A549 (cell line): ENCODE results near the gene SPOCK2. TPM values are rescaled to one million over a fixed set of nuclear protein-coding genes. Genes with fewer than 3 reads are reported as not detected.

Source experiments
- ATAC-seq, 2 experiments: fragments of 200-7000 bp in 1 of 2; fragments of >200 bp in 1 of 2; cut with Nextera tagmentation in 1 of 2; cut with Tn5 transposase in 1 of 2; 3 replicates each; pipeline versions ENCODE4 v1.8.0 to v1.9.1; 2018 to 2020; ENCODE audit warnings: mild to moderate bottlenecking in 1 of 2, moderate library complexity in 1 of 2
- CTCF ChIA-PET: fragments of 300-600 bp; sonication (Branson Sonifier 250); formaldehyde crosslinking; extraction: SDS; loops from one replicate; lab custom pipeline; 2021; ENCODE audit warnings: antibody characterized with exemption, inconsistent platforms; lab: Yijun Ruan, JAX
- POLR2A ChIA-PET: fragments of 350-600 bp; formaldehyde crosslinking; extraction: SDS; loops from one replicate; lab custom pipeline; 2021; ENCODE audit warnings: antibody characterized with exemption, inconsistent platforms; lab: Yijun Ruan, JAX
- DNase-seq, 2 experiments: peaks; one replicate each; pipeline versions ENCODE4 v3.0.0 to v3.0.0-alpha.2; 2011 to 2016; ENCODE audit warnings: low read depth in 1 of 2, low spot score in 1 of 2
- FAIRE-seq: peaks from 2 replicates; lab custom pipeline; 2011; peaks lifted over from hg19 to GRCh38; lab: Jason Lieb, UNC
- H3K27ac ChIP-seq, 2 experiments: fragments of >200 bp; sonication (Bioruptor Twin); formaldehyde crosslinking; 3 replicates each; pipeline ENCODE4 v1.5.1; 2016 to 2017
- H3K4me1 ChIP-seq: fragments of >200 bp; sonication (Bioruptor Twin); formaldehyde crosslinking; 3 replicates; pipeline ENCODE4 v1.6.1; 2016
- H3K4me2 ChIP-seq: fragments of >200 bp; sonication (Bioruptor Twin); formaldehyde crosslinking; 3 replicates; pipeline ENCODE4 v1.6.1; 2016
- H3K4me3 ChIP-seq: fragments of >200 bp; sonication (Bioruptor Twin); formaldehyde crosslinking; 3 replicates; pipeline ENCODE4 v1.5.1; 2016
- H3K9me3 ChIP-seq: fragments of >200 bp; sonication (Bioruptor Twin); formaldehyde crosslinking; 3 replicates; pipeline ENCODE4 v1.6.1; 2016
- CBX2 ChIP-seq: fragments of 200-600 bp; sonication (generic); IDR thresholded peaks from 2 replicates; pipeline ENCODE4 v1.6.1; 2016; ENCODE audit warnings: low read depth, mild to moderate bottlenecking, borderline replicate concordance
- CEBPB ChIP-seq, 2 experiments: fragments of >200 bp in 1 of 2; sonication (Bioruptor Twin) in 1 of 2; formaldehyde crosslinking in 1 of 2; IDR thresholded peaks; 2 replicates each; pipeline ENCODE4 v1.6.1; 2012 to 2016
- CHD4 ChIP-seq: fragments of 200-600 bp; sonication (generic); IDR thresholded peaks from 2 replicates; pipeline ENCODE4 v1.6.1; 2016; ENCODE audit warnings: antibody characterized with exemption, mild to moderate bottlenecking, borderline replicate concordance
- E2F6 ChIP-seq: IDR thresholded peaks from 2 replicates; pipeline ENCODE4 v1.6.1; 2012; ENCODE audit warnings: low read depth, borderline replicate concordance
- EHF ChIP-seq: fragments of 250-450 bp; sonication (Bioruptor Pico); IDR thresholded peaks from 2 replicates; pipeline ENCODE4 v1.5.0; 2020; ENCODE audit warnings: mild to moderate bottlenecking
- EHMT2 ChIP-seq: fragments of 200-600 bp; sonication (generic); IDR thresholded peaks from 2 replicates; pipeline ENCODE4 v1.6.1; 2016; ENCODE audit warnings: antibody characterized with exemption, low read depth, mild to moderate bottlenecking, moderate library complexity
- ELK1 ChIP-seq: fragments of 150-350 bp; IDR thresholded peaks from 2 replicates; pipeline ENCODE4 v1.6.1; 2014; ENCODE audit warnings: low read depth, mild to moderate bottlenecking, low read length
- EP300 ChIP-seq, 2 experiments: fragments of >200 bp; sonication (Bioruptor Twin); formaldehyde crosslinking; IDR thresholded peaks; 2 replicates in 1 of 2; 3 replicates in 1 of 2; pipeline ENCODE4 v1.6.1; 2016 to 2017
- ESRRA ChIP-seq: fragments of 150-350 bp; IDR thresholded peaks from 2 replicates; pipeline ENCODE4 v1.6.1; 2014; ENCODE audit warnings: mild to moderate bottlenecking, low read length, borderline replicate concordance
- FOSB ChIP-seq: fragments of 250-450 bp; sonication (Bioruptor Pico); IDR thresholded peaks from 2 replicates; pipeline ENCODE4 v1.5.0; 2020; ENCODE audit warnings: mild to moderate bottlenecking, moderate library complexity
- GATA3 ChIP-seq: IDR thresholded peaks from 2 replicates; pipeline ENCODE4 v1.6.1; 2012; ENCODE audit warnings: borderline replicate concordance
- HDAC2 ChIP-seq: fragments of 200-600 bp; sonication (generic); IDR thresholded peaks from 2 replicates; pipeline ENCODE4 v1.6.1; 2016
- HES2 ChIP-seq: fragments of >200 bp; sonication (Bioruptor Twin); formaldehyde crosslinking; IDR thresholded peaks from 2 replicates; pipeline ENCODE4 v1.6.1; 2016
- HOXB13 ChIP-seq: fragments of 250-450 bp; sonication (Bioruptor Pico); IDR thresholded peaks from 2 replicates; pipeline ENCODE4 v1.5.0; 2020; ENCODE audit warnings: low read depth, mild to moderate bottlenecking, moderate library complexity
- HOXB5 ChIP-seq: fragments of 250-450 bp; sonication (Bioruptor Pico); IDR thresholded peaks from 2 replicates; pipeline ENCODE4 v1.5.0; 2020; ENCODE audit warnings: mild to moderate bottlenecking, moderate library complexity
- JUNB ChIP-seq: fragments of >200 bp; sonication (Bioruptor Twin); formaldehyde crosslinking; IDR thresholded peaks from 2 replicates; pipeline ENCODE4 v1.6.1; 2016
- KDM1A ChIP-seq: fragments of 200-600 bp; sonication (generic); IDR thresholded peaks from 2 replicates; pipeline ENCODE4 v1.6.1; 2016; ENCODE audit warnings: low read depth, mild to moderate bottlenecking
- MAZ ChIP-seq: fragments of 150-350 bp; IDR thresholded peaks from 2 replicates; pipeline ENCODE4 v1.6.1; 2014; ENCODE audit warnings: antibody characterized with exemption, low read depth, low read length, borderline replicate concordance
- MYC ChIP-seq: IDR thresholded peaks from 2 replicates; pipeline ENCODE4 v1.6.1; 2012; ENCODE audit warnings: mild to moderate bottlenecking, inconsistent platforms, low read length, improper control_type of control experiment, borderline replicate concordance
- NFE2L2 ChIP-seq: fragments of 150-350 bp; conservative IDR thresholded peaks from 2 replicates; pipeline ENCODE4 v1.6.1; 2014; ENCODE audit warnings: low read length
- NR3C1 ChIP-seq: fragments of >200 bp; sonication (Bioruptor Twin); formaldehyde crosslinking; IDR thresholded peaks from 3 replicates; pipeline ENCODE4 v1.6.1; 2017
- POLR2A ChIP-seq: IDR thresholded peaks from 2 replicates; pipeline ENCODE4 v1.6.1; 2012; ENCODE audit warnings: mild to moderate bottlenecking, low read length
- POLR2AphosphoS2 ChIP-seq: conservative IDR thresholded peaks from 2 replicates; pipeline ENCODE4 v1.6.1; 2012; ENCODE audit warnings: low read length, improper control_type of control experiment, inconsistent platforms
- RARB ChIP-seq: fragments of 250-450 bp; sonication (Bioruptor Pico); IDR thresholded peaks from 2 replicates; pipeline ENCODE4 v1.8.0; 2021; ENCODE audit warnings: mild to moderate bottlenecking, moderate library complexity
- TFCP2L1 ChIP-seq: fragments of 250-450 bp; sonication (Bioruptor Pico); IDR thresholded peaks from 2 replicates; pipeline ENCODE4 v1.5.0; 2021; ENCODE audit warnings: mild to moderate bottlenecking
- TP53 ChIP-seq: fragments of 250-450 bp; sonication (Bioruptor Pico); IDR thresholded peaks from 2 replicates; pipeline ENCODE4 v1.5.0; 2021; ENCODE audit warnings: mild to moderate bottlenecking, moderate library complexity
- USF2 ChIP-seq: fragments of 450-650 bp; IDR thresholded peaks from 2 replicates; pipeline ENCODE4 v1.6.1; 2014; ENCODE audit warnings: antibody characterized with exemption
- ZC3H11A ChIP-seq: fragments of 450-650 bp; IDR thresholded peaks from 2 replicates; pipeline ENCODE4 v1.6.1; 2014; ENCODE audit warnings: antibody characterized with exemption, mild to moderate bottlenecking
- ZNF302 ChIP-seq: fragments of 250-450 bp; sonication (Bioruptor Pico); IDR thresholded peaks from 2 replicates; pipeline ENCODE4 v1.9.0; 2021; ENCODE audit warnings: inconsistent platforms, mild to moderate bottlenecking, moderate library complexity
- WGBS: methylation state at CpG from one replicate; pipeline ENCODE4 v1.1.6; 2017; ENCODE audit errors: missing lambda C conversion rate; 5-methylcytosine and 5-hydroxymethylcytosine counted together
- polyA plus RNA-seq, 4 experiments: library from polyadenylated mRNA; depleted of rRNA in 3 of 4; stranded (reverse); fragments of >200 nt; fragmentation: RNase III in 1 of 4; extraction: RNeasy Plus Mini Kit Qiagen cat#74134 plus additional on column Dnase treatment in 1 of 4; gene quantifications; 2 replicates in 3 of 4; 3 replicates in 1 of 4; pipeline ENCODE4 v1.2.3, GENCODE V29; 2011 to 2017

The SPOCK2 gene
- polyA plus RNA-seq, 2 of the 4 experiments (the other 2 are of a cell fraction): 0.52 to 0.67 TPM

GRCh38 chr10:72038458-72039001 is 49.8 kb downstream of the SPOCK2 start:
- H3K4me2 ChIP-seq: peak overlapping the region; percentile 12; the same call in 2 of the 3 replicates
- H3K4me1 ChIP-seq: peaks cover 18% of the 10 kb centered on the region
- H3K9me3 ChIP-seq: no peaks in the 10 kb centered on the region
- FAIRE-seq (no peak), DNase-seq (no peak), ATAC-seq (no peak)
- 0 out of 6 replicates have a peak overlapping the region, but pooled peaks of 1 of the 2 experiments have one; percentile 42 for H3K27ac ChIP-seq
- H3K4me3 ChIP-seq: no peak overlapping the region
- POLR2A ChIA-PET: no interaction called here
- CTCF ChIA-PET: interaction anchor here (0.7 to 22.0 kb wide), 10 partner anchors 9 to 142 kb away, joined by 3 to 207 read pairs (median 6); no protein-coding TSS in a partner anchor
- 61% methylated on average over 12 of the region's 13 CpGs for WGBS
- TF ChIP-seq HDAC2: no peak
- TF ChIP-seq CHD4: no peak
- TF ChIP-seq USF2: no peak
- TF ChIP-seq TP53 (CRISPR knock-in tag): no peak
- no peak for TF ChIP-seq MYC
- no peak for TF ChIP-seq RARB (CRISPR knock-in tag)
- TF ChIP-seq CEBPB (IDR thresholded peaks at IDR 0.05): no peak
- TF ChIP-seq JUNB: no peak
- TF ChIP-seq E2F6: no peak
- no peak for TF ChIP-seq CBX2
- TF ChIP-seq HOXB5 (CRISPR knock-in tag): no peak
- TF ChIP-seq ESRRA: no peak

- CTCF ChIA-PET: interaction anchor here (0.7 to 22.0 kb wide), 7 partner anchors 11 to 141 kb away, joined by 3 to 207 read pairs (median 5); no protein-coding TSS in a partner anchor
- TF ChIP-seq HOXB13 (CRISPR knock-in tag): no peak
- no peak for TF ChIP-seq KDM1A
- no peak for TF ChIP-seq TFCP2L1 (CRISPR knock-in tag)
- no peak for TF ChIP-seq EHMT2
- TF ChIP-seq EP300 (IDR thresholded peaks at IDR 0.05): no peak
- no peak for TF ChIP-seq GATA3
- TF ChIP-seq POLR2AphosphoS2: no peak
- TF ChIP-seq ESRRA: no peak
- no peak for TF ChIP-seq CHD4
- TF ChIP-seq POLR2A: no peak
- no peak for TF ChIP-seq ELK1
- TF ChIP-seq ZC3H11A: no peak
- TF ChIP-seq ZNF302 (CRISPR knock-in tag): no peak
- no peak for TF ChIP-seq EHF (CRISPR knock-in tag)
- no peak for TF ChIP-seq HES2
- no peak for TF ChIP-seq MAZ
- no peak for TF ChIP-seq NR3C1
- TF ChIP-seq FOSB (CRISPR knock-in tag): no peak
- TF ChIP-seq NFE2L2: no peak
- TF ChIP-seq, all 56 proteins: peak for 0
- POLR2A ChIA-PET: no interaction called here
- Histone ChIP-seq H3K27ac (peak overlapping the region in 1 of 2 experiments; percentile 5; a peak in 1 of 6 replicates), H3K4me3 (no peak overlapping the region), H3K4me1 (peaks cover 18% of the 10 kb centered on the region), H3K4me2 (peak overlapping the region; percentile 12; the same call in 1 of the 3 replicates), H3K9me3 (no peaks in the 10 kb centered on the region)
- ATAC-seq (no peak), DNase-seq (no peak), FAIRE-seq (no peak)
- WGBS: 77% methylated on average over 3 of the region's 3 CpGs
Measured at GRCh38 chr10:72037811-72038210, 50.5 kb downstream of the SPOCK2 start.
